SKM-1 (cell line): Measurements from ENCODE around the gene GLO1.

Experiments used
- DNase-seq: peaks from one replicate; lab custom pipeline; 2025; ENCODE audit not compliant: unreplicated experiment; lab: John Stamatoyannopoulos, UW

The GLO1 gene

DNA sequence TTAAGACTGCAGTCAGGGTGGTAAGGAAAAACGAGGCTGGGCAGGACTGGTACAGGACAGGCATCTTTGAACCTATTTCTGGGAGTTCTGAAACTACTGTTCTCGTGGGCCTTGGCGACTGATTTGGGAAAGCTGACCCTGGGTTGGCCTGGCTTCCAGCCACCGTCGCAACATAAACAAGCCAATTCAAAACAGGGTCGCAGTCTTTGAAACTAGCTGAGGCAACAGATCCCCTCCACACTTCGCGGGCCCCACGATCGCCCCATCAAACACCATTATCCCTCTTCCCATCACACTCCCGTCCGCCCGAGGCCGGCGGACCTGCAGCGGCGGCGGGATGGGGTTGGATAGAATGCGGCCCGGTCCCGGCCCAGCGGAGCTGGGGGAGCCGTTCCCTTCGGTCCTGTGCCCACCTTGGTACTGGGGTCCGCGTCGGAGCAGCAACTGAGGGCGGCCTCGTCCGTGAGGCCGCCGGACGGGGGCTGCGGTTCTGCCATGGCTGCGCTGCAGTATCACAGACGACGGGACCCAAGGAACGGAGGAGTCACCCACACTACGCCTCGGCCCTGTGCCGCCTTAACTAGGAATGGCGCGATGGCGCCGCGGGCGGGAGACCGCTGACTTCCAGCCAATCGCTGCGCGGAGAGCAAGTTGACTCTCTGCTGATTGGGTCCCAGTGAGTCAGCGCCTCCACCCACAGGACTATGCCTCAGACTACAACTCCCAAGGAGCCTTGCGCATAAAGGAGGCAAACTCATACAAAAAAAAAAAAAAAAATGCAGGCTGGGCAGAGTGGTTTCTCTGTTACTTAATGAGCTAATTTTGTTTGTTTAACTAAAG, at the start of gene GLO1:
Gene GLO1, minus strand, starts transcription at position 588 of the 840 bp plus-strand sequence. Its CDS starts 91 bp downstream, at position 497.
- peak; percentile 89 for DNase-seq

DNA sequence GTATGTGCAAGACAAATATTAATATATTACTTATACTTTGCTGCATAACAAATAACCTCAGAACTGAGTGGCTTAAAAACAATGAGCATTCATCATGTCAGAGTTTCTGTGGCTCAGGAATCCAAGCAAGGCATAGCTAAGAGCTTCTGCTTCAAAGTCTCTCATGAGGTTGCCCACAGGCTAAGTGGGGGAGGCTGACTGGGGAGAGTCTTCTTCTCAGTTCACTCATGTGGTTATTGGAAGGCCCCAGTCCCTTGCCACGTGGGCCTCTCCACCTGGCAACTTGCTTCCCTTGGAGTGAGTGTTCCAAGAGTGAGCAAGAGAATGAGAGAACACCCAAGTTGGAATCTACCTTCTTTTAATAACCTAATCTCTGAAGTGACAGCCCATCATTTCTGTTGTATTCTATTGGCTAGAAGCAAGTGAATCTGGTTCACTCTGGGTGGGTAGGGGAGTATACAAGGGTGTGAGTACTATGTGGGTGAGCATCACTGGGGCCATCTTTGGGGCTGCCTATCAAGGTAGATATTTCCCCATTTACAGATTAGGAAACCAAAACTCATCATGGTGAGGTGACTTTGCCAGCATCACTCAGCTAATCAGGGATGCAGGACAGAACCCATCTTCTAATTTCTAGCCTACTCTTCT, 48.1 kb upstream of the GLO1 start:
- no peak for DNase-seq

DNA sequence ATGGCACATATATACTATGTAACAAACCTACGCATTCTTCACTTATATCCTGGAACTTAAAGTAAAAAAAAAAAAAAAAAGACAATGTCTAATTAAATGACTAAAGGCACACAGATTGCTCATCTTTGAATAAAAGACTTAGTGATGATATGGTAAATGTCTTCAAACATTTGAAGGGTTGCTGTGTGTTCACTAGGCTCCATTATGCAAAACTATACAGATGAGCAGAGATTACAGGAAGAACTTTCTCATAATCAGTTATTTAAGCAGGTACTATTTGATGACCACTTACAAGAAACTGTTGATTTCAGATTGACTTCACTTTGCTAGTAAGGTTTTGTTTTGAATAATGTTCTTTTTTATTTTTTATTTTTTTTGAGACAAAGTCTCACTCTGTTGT, 46.5 kb upstream of the GLO1 start:
- no peak for DNase-seq

DNA sequence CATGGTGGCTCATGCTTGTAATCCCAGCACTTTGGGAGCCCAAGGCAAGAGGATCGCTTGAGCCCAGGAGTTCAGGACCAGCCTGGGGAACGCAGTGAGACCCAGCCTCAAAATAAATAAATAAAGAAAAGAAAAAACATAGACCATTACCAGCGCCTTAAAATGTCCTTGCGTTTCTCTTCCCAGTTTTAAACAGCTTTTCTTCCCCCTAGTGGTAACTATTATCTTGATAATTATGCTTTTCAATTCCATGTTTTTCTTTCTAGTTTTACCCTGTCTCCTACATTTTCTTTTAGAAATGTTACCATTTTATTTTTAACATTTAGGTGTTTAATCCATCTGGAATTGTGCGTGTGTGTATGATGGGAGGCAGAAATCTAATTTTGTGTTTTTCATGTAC, 36.6 kb upstream of the GLO1 start:
- no peak for DNase-seq

DNA sequence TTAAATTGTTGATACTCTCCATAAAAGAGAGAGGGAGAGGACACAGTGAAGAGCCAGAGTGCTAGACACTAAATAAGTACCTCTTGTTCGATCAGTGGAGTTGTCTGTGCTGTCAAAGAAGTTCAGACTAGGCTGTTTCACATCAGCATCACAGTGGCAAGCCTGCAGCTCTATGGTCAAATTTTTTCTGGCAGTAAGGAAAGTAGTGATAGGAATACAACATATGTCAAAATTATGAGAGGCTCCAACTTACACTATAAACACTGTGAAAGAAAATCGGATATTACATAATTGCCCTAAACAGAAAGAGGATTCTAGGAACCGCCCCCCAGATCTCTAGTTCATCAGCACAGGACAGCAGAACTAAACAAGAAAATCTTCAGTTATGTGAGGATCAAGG, 35.3 kb upstream of the GLO1 start:
- no peak for DNase-seq

DNA sequence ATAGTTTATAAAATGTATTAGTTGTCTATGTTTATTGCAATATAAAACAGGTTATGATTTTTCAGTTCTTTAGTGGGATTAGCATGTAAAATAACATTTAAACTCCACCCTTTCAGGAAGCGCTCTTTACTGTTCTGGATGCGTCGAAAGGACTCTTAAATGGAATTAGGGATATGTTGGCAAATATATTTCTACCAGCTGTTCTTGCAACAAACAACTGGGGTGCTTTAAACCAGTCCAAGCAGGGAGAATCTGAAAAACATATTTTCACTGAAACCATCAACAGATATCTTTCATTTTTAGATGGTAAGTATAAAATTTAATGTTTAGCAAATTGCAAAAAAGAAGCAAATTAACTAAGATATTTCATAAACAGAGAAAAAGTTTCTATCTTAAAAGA, 34.0 kb upstream of the GLO1 start:
- DNase-seq = no peak

DNA sequence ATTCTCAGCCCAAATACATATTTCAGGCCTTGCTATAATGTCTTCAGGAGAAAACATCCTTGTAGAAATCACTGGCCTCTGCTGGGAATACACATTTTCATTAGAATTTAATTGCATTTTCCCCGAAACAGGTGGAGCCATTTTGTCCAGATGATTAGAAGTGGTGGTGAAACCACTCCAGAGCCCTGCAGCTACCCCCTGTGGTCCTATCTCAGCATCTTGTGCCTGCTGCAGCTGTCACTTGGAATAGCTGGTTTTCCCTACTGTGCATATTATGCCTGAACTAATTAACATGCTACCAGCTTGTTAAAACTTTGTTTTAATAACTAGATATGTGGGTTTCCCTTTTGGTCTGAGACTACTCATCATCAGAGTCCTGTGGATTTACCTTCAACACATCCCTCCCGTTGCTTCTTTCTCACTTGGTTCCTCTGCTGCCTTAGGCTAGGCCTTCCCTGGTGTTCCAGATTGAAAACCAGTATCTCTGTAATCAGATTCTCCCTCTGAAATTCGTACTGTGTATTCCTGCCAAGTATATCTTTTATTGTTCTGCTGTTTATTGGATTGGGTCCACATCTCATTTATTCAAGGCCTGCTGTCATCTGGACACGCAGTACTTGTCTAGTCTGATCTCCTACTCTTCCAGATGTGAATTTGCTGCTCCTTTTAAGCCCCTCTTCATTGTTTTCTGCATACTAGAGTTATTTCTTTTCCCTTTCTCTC, 27.4 kb upstream of the GLO1 start:
- no peak for DNase-seq

DNA sequence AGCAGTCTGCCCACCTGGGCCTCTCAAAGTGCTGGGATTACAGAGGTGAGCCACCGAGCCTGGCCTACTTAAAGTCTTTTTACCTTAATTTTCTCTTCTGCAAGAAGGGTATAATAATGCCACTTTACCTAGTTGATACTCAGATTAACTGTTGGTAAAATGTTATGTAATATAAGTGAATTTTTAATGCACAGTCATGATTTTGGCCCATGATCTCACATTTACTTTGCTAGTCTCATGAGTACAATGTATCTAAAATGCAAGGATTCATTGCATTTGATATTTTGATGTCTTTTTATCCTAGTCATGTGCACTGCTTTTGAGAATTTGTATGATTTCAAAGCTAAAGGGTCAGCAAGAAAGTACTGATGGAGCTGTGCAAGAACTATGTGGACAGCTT, 25.3 kb upstream of the GLO1 start:
- DNase-seq = no peak

DNA sequence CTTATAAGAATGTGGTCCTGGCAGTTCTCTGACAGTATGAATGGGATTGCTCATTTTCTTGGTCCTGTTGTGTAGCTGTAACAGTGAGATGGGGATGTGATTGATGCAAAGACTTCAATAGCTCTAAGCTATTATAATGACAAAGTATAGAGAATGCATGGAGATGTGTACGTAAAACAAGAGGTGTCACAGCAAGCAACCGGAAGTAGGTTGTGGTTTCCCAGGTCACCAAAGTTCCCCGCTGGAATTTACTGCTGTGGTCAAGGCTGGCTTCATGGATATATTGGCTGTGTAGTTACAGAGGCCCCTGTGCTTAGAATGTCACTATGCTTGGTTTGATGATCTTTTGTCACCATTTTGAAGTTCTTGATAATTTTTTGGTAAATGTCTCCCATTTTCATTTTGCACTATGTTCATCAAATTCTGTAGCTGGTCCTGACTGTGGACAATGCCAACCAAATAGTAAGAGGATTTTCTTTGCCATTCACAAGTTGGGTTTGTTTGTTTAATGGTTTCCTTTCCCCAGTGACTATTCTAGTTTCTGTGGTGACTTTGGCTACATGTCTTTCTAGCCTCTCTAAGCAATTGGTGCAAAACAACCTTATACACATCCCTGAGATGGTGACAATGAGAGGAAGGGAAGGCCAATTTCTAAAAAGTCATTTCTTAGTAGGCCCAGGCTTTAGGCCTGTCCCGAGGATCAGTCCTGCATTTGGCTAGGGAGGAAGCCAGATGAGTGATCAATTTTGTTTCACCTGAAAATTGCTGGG, 22.7 kb upstream of the GLO1 start:
- DNase-seq = no peak

DNA sequence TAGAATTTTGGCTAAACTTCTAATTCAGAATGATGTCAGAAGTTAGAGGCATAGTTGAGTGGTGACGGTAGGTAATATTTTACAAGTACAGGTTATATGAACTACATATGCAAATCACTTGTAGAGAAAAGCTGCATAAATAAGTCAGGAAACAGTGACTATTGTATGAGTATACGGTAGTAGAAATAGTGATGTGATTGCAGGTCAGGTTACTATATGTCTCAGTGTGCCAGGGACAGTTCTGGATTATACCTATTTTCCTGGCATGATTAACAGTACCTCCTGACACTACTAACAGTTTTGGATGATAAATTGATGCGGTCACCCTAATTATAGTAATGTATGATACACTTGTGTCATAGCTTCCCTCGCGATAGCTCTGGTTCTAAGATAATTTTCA, 21.4 kb upstream of the GLO1 start:
- DNase-seq = no peak

DNA sequence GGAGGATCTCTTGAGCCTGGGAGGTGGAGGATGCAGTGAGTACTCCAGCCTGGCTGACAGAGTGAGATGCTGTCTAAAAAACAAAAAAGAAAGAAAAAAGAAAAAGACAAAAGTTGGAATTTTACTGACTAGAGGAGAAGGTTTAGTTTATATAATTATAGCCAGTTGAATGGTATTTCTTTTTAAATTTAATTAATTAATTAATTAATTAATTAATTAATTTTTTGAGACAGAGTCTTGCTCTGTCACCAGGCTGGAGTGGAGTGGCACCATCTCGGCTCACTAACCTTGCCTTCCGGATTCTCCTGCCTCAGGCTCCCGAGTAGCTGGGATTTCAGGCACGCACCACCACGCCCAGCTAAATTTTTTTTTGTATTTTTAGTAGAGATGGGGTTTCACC, 20.8 kb upstream of the GLO1 start:
- no peak for DNase-seq

DNA sequence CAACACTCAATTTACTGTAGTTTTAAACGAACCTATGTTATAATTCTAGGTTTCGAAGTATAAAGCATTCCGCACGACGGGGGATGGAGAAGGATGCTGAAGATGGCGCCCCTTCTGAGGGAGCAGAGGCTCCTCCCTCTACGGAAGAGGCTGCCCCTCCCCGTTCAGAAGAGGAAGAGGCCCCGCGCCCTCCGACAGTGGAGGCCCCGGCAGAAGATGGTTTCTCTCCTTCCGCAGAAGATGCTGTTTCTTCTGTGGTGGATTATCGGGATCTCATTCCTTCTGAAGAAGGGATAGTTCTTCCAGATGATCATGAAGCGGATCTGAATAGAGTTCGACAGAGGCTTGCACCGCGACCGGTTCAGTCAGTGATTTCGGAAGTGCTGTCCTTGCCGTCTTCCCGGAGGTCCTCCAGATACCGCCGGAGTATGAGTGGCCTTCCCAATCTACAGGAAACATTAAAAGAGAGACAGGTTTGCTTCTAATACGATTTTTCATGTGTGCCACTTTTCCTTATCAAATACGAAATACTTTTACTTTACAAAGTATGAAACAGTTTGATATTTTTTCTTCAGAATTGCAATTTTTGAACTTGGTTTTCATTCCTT, 19.9 kb upstream of the GLO1 start:
- DNase-seq = no peak

DNA sequence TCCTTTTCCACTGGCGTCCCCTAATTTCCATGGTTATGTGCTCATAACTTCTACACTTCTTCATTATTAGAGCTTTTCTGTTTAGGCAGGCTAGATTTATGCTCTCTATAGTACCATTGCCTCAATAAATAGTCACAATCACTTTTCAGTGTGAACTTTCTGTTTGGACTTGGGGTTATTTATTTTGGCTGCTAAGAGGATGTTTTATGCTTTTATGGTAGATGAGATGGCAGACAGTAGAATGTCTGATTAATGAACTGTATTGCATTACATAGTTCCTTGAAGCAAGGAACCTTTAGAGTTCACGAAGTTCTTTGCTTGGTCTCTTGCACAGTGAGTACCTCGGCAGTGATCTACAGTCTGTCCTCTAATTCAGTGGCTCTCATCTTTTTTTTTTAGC, 19.1 kb upstream of the GLO1 start:
- no peak for DNase-seq

DNA sequence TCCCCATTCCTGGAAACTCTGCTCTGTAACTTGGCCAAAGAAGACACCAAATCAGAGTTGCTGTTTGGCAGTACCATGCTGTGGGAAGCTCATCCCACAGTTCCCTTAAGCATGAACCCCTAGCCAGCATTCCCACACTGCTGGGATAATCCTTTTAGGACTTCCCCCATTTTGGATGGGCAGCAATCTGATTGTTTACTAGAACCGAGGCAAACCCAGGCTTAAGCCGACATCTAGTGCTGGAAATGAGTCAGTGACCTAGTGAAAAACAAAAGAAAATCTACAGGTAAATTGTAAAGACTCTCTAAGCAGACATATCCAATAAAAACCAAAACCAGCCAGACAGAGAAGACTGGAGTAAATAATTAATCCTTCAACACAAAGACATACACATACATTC, 17.4 kb upstream of the GLO1 start:
- no peak for DNase-seq

DNA sequence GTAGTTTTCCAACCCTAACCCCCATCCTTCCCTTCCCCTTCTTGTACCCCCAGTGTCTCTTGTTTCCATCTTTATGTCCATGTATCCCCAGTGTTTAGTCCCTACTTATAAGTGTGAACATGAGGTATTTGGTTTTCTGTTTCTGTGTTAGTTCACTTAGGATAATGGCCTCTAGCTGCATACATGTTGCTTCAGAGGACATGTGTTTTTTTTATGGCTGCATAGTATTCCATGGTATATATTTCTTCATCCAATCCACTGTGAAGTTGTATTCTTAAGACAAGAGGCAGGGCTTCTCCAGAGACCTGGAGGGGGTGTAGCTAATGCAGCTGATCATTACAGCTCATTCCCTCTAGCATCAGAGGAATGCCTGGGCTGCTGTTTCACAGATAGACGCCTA, 16.4 kb upstream of the GLO1 start:
- DNase-seq = no peak

DNA sequence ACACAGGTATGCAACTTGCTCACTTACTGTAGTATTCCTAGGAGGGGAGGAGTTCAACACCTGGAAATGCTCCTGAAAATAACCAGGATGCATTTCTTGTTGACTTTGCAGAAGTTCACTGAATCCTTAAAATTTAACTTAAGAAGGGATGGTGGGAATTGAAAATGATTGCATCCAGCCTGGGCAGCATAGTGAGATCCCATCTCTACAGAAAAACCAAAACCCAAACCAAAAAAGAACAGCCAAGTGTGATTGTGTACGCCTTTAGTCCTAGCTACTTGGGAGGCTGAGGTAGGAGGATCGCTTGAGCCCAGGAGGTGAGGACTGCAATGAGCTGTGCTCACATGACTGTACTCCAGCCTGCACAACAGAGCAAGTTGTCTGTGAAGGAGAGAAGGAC, 13.9 kb upstream of the GLO1 start:
- DNase-seq = no peak

DNA sequence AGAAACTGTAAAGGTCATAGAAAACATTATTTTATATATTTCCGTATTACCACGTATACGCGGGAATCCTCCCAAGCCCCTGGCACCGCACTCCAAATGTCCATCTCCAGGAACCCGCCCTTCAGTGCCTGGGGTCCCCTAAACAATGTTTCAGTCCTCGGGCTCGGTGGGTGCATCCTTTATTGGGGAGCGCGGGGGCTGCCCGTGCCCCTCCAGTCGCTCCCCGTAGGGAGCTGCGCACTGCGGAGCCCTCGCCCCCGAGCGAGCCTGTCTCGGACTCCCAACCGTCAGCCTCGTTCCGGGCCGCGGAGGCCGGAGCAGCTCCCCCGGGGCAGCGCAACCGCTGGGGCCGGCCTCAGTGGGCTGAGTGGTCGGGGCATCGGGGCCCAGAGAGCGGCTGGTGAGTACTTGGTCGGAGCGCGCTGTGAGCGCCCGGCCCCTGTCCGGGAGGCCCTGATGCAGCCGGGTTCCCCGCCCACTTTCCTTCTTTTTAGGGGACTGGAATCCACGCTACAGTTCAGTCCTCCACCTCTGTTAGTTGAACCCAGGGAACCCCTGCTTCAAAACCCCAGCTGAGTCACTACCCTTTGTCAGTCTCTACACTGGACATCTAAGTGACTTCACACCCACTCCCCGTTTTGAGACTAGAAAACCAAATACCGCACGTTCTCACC, 12.2 kb upstream of the GLO1 start, which contains the start of gene DNAH8:
Gene DNAH8, plus strand, starts transcription at position 296 of the 674 bp plus-strand sequence. CDS start 7,499 bp downstream, outside the sequence.
- no peak for DNase-seq

DNA sequence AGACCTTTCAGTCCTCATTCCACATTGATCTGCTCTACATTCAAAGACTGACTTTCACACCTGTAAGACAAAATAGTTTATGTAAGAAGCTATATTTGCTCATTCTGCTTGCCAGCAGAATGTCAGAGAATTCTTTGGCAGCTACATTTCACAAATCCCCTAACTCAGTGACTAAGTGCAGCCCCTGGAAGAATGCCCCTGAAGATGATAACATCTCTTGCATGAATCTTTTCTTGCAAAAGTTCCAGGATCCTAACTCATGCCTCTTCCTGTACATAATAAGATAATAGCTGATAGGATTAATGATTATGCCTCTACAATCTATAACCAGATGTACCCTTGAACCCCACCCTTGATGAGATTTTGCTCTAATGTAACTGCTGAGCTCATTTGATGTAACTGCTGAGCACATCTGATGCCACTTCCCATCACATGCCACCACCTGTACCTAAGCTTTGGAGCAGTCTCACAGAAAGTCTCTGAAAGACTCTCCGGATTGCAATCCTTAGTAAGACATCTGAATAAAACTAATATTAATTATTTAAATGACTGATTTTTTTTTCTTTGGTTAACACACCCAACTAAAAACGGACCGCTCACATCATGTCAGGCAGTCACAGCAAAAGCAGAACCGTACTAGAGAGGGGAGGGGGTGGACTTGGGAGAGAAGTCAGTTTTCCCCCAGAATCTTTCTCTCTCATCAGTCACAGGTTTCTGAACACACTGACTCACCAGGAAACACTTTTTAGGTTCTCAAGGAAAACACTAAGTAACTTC, 11.5 kb upstream of the GLO1 start:
- no peak for DNase-seq

DNA sequence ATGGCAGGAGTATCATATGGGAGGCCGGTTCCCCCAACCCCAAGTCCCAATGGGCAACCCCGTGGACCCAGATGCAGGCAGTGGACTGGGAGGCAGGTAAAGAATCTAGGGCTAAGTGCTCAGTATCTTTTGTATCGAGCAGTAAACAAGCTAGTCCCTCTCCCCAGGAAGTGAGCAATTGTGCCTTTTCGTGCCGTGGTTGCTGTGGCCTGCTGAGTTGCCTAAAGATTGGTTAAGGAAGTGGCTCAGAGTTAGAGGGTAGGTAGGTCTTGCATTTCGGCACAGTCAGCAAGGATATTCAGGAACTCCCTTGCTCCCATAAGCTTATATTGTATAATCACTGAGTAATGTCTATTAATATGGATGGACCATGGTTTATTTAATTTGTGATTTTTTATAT, 10.9 kb upstream of the GLO1 start:
- peak; percentile 75 for DNase-seq
